HepG2 (cell line): ENCODE results near the gene OR1F1. TPM values are rescaled to one million over a fixed set of nuclear protein-coding genes. Genes with fewer than 3 reads are reported as not detected.

Experiments used
- ARID5B ChIP-seq: IDR thresholded peaks from 2 replicates; pipeline ENCODE4 v1.4.0; 2020; ENCODE audit warnings: mild to moderate bottlenecking, missing genetic modification reagents
- CBFB ChIP-seq: sonication (generic); formaldehyde crosslinking; IDR thresholded peaks from 2 replicates; pipeline ENCODE4 v1.4.0; 2020; ENCODE audit warnings: missing genetic modification reagents
- CBX2 ChIP-seq, 2 experiments: fragments of 200-600 bp in 1 of 2; sonication (generic); formaldehyde crosslinking in 1 of 2; IDR thresholded peaks; 2 replicates each; pipeline versions ENCODE4 v1.7.0 to v1.8.1; 2018 to 2022; ENCODE audit warnings: low read depth in 2 of 2, low read length in 1 of 2, mild to moderate bottlenecking in 1 of 2, missing genetic modification reagents in 1 of 2
- MTF1 ChIP-seq: sonication (generic); formaldehyde crosslinking; IDR thresholded peaks from 2 replicates; pipeline ENCODE4 v1.5.0; 2020; ENCODE audit warnings: missing genetic modification reagents
- NFAT5 ChIP-seq: sonication (generic); formaldehyde crosslinking; IDR thresholded peaks from 2 replicates; pipeline ENCODE4 v1.4.0; 2020; ENCODE audit warnings: missing genetic modification reagents
- PPARG ChIP-seq: conservative IDR thresholded peaks from 2 replicates; pipeline ENCODE4 v1.6.1; 2016; ENCODE audit warnings: missing biosample characterization, missing genetic modification reagents
- ZNF124 ChIP-seq: sonication (generic); formaldehyde crosslinking; IDR thresholded peaks from 2 replicates; pipeline ENCODE4 v1.4.0; 2020; ENCODE audit warnings: missing genetic modification reagents
- ZNF232 ChIP-seq: sonication (generic); formaldehyde crosslinking; IDR thresholded peaks from 2 replicates; pipeline ENCODE4 v1.4.0; 2020; ENCODE audit warnings: missing genetic modification reagents, borderline replicate concordance
- ZNF362 ChIP-seq: sonication (generic); formaldehyde crosslinking; IDR thresholded peaks from 2 replicates; pipeline ENCODE4 v1.4.0; 2020; ENCODE audit warnings: missing genetic modification reagents, mild to moderate bottlenecking, borderline replicate concordance
- ZNF552 ChIP-seq: sonication (generic); formaldehyde crosslinking; IDR thresholded peaks from 2 replicates; pipeline ENCODE4 v1.9.0; 2022; ENCODE audit warnings: missing genetic modification reagents, mild to moderate bottlenecking, borderline replicate concordance
- ZNF570 ChIP-seq: sonication (generic); formaldehyde crosslinking; IDR thresholded peaks from 2 replicates; pipeline ENCODE4 v1.4.0; 2020; ENCODE audit warnings: mild to moderate bottlenecking, missing genetic modification reagents, borderline replicate concordance
- ZNF615 ChIP-seq: sonication (generic); formaldehyde crosslinking; IDR thresholded peaks from 2 replicates; pipeline ENCODE4 v1.5.0; 2020; ENCODE audit warnings: mild to moderate bottlenecking, missing genetic modification reagents, borderline replicate concordance
- polyA plus RNA-seq, 8 experiments: library from polyadenylated mRNA; depleted of rRNA in 3 of 8; stranded (reverse) in 7 of 8; unstranded in 1 of 8; fragments of >200 nt; fragmentation: Illumina TruSeq in 4 of 8; extraction: Trizol in 4 of 8; gene quantifications; 2 replicates each; pipeline versions ENCODE4 v1.2.1 to v1.2.3, GENCODE V29; 2011 to 2016; ENCODE audit warnings: low read depth in 4 of 8, missing spikeins in 1 of 8, mixed read lengths in 1 of 8; ENCODE audit not compliant: insufficient read depth in 1 of 8
- total RNA-seq, 5 experiments: library from RNA; depleted of rRNA; stranded (reverse); fragments of >200 nt; fragmentation: Illumina TruSeq; extraction: Trizol; gene quantifications; 2 replicates each; pipeline ENCODE4 v1.2.3, GENCODE V29; 2016; ENCODE audit warnings: low read depth in 1 of 5
- TF ChIP-seq, protein P1 (sequence below): sonication (generic); formaldehyde crosslinking; IDR thresholded peaks from 2 replicates; pipeline ENCODE4 v1.8.1; 2023; ENCODE audit warnings: mild to moderate bottlenecking, moderate library complexity, missing genetic modification reagents

The OR1F1 gene
- total and polyA plus RNA-seq, 2 of the 13 experiments (the other 11 are each of a cell fraction or from before 2014, with no cell fraction given) = 0.90 TPM; not detected in 1

- TF ChIP-seq ZNF362 = no peak
- TF ChIP-seq MTF1 (CRISPR knock-in tag) = no peak
- no peak for TF ChIP-seq CBX2 (IDR thresholded peaks at IDR 0.05; ENCODE audit: low read depth, low read length)
- no peak for TF ChIP-seq CBX2 (CRISPR knock-in tag; IDR thresholded peaks at IDR 0.05; ENCODE audit: low read depth)
- no peak for TF ChIP-seq NFAT5 (CRISPR knock-in tag)
- TF ChIP-seq ZNF615 (CRISPR knock-in tag) = no peak
- TF ChIP-seq ZNF124 (CRISPR knock-in tag) = 0 out of 2 replicates have a peak, but pooled peaks have one; percentile 21
- TF ChIP-seq ARID5B (CRISPR knock-in tag) = peak; percentile 81
- TF ChIP-seq ZNF552 (CRISPR knock-in tag) = no peak
- TF ChIP-seq ZNF232 (CRISPR knock-in tag) = no peak
- TF ChIP-seq, protein P1, sequence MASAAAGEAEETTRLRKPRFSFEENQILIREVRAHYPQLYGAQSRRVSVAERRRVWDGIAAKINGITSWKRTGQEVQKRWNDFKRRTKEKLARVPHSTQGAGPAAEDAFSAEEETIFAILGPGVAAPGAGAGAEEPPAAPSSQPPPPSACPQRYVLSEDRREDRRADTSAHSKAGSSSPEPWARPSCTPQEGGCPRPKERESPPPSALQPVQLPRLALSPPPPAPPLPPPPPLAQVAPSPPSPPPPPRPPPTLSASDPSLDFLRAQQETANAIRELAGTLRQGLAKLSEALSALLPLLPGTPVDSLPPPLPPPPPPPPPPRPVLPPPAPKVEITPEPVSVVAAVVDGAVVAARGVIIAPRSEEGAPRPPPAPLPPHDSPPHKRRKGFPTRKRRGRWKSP (CRISPR knock-in tag) = 0 out of 2 replicates have a peak, but pooled peaks have one; percentile 49
- TF ChIP-seq ZNF570 (CRISPR knock-in tag) = no peak
- TF ChIP-seq PPARG (CRISPR knock-in tag) = peak; percentile 95
- TF ChIP-seq CBFB = no peak
Measured at GRCh38 chr16:3198334-3199072, 10.5 kb downstream of the OR1F1 start (continued).
